Measurements from ENCODE around the gene RBPJ. TPM values are rescaled to one million over a fixed set of nuclear protein-coding genes. Genes with fewer than 3 reads are reported as not detected.

RBPJ gene
- total RNA-seq, 2 donors from 2014 or later = 31.4 to 41.0 TPM

DNA sequence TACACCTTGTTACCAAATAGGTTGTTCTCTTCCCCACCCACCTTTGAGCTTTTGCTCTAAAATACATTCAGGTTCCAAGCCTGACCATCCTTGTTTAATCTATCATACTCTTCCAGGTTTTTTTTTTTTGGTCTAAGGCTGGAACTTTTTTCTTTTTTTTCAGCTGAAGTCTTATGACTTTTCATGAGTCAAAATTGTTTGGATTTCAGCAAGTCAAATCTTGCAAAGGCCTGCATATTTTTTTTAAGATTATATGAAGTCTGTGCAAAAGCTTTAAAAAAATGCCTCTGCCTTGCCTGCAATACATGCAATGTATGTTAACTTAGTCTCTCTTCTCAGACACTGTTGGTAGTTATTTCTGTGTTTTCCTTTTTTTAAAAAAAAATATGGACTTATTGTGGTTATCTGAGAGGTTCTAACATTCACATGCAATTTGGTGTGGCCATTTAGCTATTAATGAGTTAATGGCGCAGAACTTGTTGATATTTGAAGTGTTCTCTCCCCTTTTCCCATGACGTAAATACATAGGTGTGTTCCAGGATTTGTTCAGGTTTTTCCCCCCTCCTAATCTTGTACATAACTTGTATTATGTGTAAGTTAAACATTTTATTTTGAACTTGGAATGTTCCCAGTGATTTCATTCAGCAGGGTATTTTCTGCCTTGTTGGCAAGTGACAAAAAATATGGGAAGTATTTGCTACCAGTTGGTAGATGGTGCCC, 110.8 kb downstream of the RBPJ start:
- Histone ChIP-seq H3K27ac (no peak overlapping the region), H3K36me3 (peaks cover 15% of the 10 kb centered on the region), H3K27me3 (no peaks in the 10 kb centered on the region), H3K9me3 (no peaks in the 10 kb centered on the region), H3K4me3 (no peak overlapping the region), H3K4me1 (no peaks in the 10 kb centered on the region)
- TF ChIP-seq, protein P1, sequence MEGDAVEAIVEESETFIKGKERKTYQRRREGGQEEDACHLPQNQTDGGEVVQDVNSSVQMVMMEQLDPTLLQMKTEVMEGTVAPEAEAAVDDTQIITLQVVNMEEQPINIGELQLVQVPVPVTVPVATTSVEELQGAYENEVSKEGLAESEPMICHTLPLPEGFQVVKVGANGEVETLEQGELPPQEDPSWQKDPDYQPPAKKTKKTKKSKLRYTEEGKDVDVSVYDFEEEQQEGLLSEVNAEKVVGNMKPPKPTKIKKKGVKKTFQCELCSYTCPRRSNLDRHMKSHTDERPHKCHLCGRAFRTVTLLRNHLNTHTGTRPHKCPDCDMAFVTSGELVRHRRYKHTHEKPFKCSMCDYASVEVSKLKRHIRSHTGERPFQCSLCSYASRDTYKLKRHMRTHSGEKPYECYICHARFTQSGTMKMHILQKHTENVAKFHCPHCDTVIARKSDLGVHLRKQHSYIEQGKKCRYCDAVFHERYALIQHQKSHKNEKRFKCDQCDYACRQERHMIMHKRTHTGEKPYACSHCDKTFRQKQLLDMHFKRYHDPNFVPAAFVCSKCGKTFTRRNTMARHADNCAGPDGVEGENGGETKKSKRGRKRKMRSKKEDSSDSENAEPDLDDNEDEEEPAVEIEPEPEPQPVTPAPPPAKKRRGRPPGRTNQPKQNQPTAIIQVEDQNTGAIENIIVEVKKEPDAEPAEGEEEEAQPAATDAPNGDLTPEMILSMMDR (IDR thresholded peaks at IDR 0.05) = no peak
- no peak for DNase-seq (ENCODE audit: low spot score)

DNA sequence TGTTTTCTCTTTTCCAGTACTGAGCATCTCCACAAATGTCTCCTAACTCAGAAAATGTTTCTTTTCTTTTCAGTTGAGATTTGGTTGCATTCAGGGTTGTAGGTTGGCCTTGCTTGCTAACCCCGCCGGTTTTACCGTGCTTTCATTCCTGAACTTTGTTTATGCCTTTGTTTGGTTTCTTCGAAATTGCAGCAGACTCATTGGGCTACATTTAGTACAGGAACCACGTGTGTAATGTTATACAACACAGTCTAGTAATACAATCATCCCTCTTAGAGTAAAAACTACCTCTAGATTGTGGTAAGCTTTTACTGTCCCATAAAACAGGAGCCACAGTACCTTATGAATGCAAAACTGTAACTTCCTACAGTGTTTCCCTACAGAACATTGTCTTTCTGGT, 111.6 kb downstream of the RBPJ start:
- H3K4me1 ChIP-seq = no peaks in the 10 kb centered on the region
- peaks cover 15% of the 10 kb centered on the region for H3K36me3 ChIP-seq
- H3K27ac ChIP-seq = no peak overlapping the region
- TF ChIP-seq, protein P1 (IDR thresholded peaks at IDR 0.05) = no peak
- no peak for DNase-seq (ENCODE audit: low spot score)
- no peaks in the 10 kb centered on the region for H3K9me3 ChIP-seq
- H3K4me3 ChIP-seq = no peak overlapping the region
- H3K27me3 ChIP-seq = no peaks in the 10 kb centered on the region

DNA sequence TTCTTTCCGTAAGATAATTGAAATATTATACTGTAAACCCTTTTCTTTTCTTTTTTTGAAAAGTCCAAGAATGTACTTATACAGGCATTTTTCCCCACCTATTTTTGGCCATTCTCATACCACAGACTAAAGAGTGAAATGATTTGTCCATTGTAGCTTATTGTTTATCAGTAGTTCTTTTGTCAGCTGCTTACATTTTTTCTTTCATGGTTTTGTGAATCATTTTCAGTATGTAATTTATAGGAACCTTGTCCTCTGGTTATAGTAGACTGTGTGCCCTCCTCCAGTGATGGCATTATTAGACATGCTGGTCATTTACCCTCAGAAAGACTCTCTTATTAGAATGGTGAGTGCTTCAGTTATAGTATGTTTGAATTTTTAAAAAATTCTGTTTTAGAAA, 112.7 kb downstream of the RBPJ start:
- no peaks in the 10 kb centered on the region for H3K4me1 ChIP-seq
- no peaks in the 10 kb centered on the region for H3K27me3 ChIP-seq
- H3K36me3 ChIP-seq = peaks cover 15% of the 10 kb centered on the region
- TF ChIP-seq, protein P1 (IDR thresholded peaks at IDR 0.05) = no peak
- no peak overlapping the region for H3K4me3 ChIP-seq
- no peaks in the 10 kb centered on the region for H3K9me3 ChIP-seq
- no peak for DNase-seq (ENCODE audit: low spot score)
- no peak overlapping the region for H3K27ac ChIP-seq

DNA sequence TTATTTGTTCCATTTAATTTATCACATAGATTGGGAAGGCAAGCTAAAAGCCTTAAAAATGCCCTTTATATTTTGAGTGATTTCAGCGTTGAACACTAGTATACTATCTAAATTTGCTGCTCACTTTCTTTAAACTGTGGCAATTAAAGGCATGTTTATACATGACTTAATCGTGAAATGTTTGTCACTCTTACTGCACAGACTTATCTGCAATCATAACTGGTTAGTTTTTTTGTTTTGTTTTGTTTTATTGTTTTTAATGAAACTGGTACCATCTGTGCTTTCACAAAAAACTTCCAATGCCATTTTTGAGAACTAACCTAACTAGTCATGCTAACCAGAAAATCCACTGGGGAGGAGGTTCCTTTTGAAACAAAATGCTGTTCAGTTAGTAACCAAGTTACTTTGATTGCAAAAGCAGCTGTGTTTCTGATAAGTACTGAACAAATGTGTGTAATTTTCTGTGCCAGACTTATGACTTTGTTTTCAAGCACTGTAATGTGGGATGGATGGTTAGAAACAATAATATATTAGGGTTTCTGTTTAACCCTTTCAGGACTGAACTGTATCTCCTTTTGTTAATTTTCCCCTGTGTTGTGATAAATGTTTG, 113.3 kb downstream of the RBPJ start:
- no peak for DNase-seq (ENCODE audit: low spot score)
- no peak overlapping the region for H3K27ac ChIP-seq
- TF ChIP-seq, protein P1 (IDR thresholded peaks at IDR 0.05) = no peak
- no peaks in the 10 kb centered on the region for H3K9me3 ChIP-seq
- no peaks in the 10 kb centered on the region for H3K27me3 ChIP-seq
- no peak overlapping the region for H3K4me3 ChIP-seq
- H3K4me1 ChIP-seq = no peaks in the 10 kb centered on the region
- H3K36me3 ChIP-seq = peaks cover 15% of the 10 kb centered on the region

DNA sequence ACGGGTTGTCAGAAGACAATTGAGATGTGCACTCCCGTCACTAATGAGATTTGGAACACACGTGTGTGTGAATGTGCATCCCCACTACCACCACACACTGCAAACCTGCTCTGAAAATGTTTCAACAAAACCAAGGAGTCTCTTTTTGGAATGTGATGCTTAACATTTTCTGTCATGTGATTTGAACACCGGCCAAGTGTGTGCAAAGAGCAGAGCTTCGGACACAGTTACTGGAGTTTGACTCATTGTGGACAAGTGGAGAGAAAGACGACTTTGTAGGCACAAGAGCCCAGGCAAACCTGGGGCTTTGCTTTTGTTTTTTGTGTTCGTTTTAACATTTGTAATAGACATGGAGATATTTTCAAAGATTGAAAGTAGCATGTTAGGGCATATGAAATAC, 120.3 kb downstream of the RBPJ start:
- peaks cover 0 to 4% of the 10 kb centered on the region in 2 donors for H3K9me3 ChIP-seq
- no peak overlapping the region for H3K27ac ChIP-seq
- H3K4me3 ChIP-seq = no peak overlapping the region
- TF ChIP-seq, protein P1 (IDR thresholded peaks at IDR 0.05) = no peak
- no peak for DNase-seq (ENCODE audit: low spot score)
- no peaks in the 10 kb centered on the region for H3K36me3 ChIP-seq
- peaks cover 0 to 8% of the 10 kb centered on the region in 2 donors for H3K4me1 ChIP-seq
- no peaks in the 10 kb centered on the region for H3K27me3 ChIP-seq

Measured in right atrium auricular region (tissue), 2 donors.